Tibial nerve (tissue), 4 donors: ENCODE results near the gene SH3TC1. TPM values are rescaled to one million over a fixed set of nuclear protein-coding genes. Genes with fewer than 3 reads are reported as not detected.

ENCODE experiments used
- DNase-seq, 2 donors: peaks; one replicate each; pipeline ENCODE4 v3.0.0-alpha.2; 2019; ENCODE audit warnings: low spot score in 2 of 2
- H3K27ac ChIP-seq, 4 donors: fragments of 200-600 bp; sonication (generic) in 3 of 4; one replicate each; pipeline ENCODE4 v1.5.1; 2017 to 2019; ENCODE audit warnings: mild to moderate bottlenecking in 1 of 4
- H3K27me3 ChIP-seq, 2 donors: fragments of 200-600 bp; sonication (generic) in 1 of 2; one replicate each; pipeline versions ENCODE4 v1.5.1 to v1.6.0; 2017 to 2019
- H3K36me3 ChIP-seq, 3 donors: fragments of 200-600 bp; sonication (generic); one replicate each; pipeline ENCODE4 v1.5.1; 2018 to 2019
- H3K4me1 ChIP-seq, 4 donors: fragments of 200-600 bp; sonication (generic) in 3 of 4; one replicate each; pipeline ENCODE4 v1.5.1; 2017 to 2019
- H3K4me3 ChIP-seq, 4 donors: fragments of 200-600 bp; sonication (generic) in 3 of 4; one replicate each; pipeline ENCODE4 v1.5.1; 2017 to 2019; ENCODE audit warnings: mild to moderate bottlenecking in 1 of 4, moderate library complexity in 1 of 4
- H3K9me3 ChIP-seq, 4 donors: fragments of 200-600 bp; sonication (generic) in 3 of 4; one replicate each; pipeline ENCODE4 v1.5.1; 2017 to 2019
- CTCF ChIP-seq, 5 experiments: fragments of 200-600 bp in 3 of 5; fragments of 450-650 bp in 2 of 5; sonication (generic) in 3 of 5; IDR thresholded peaks; one replicate each; pipeline ENCODE4 v1.5.1; 2016 to 2019; ENCODE audit warnings: antibody characterized with exemption in 5 of 5, mild to moderate bottlenecking in 3 of 5, moderate library complexity in 2 of 5
- EP300 ChIP-seq, 2 donors: sonication (generic); formaldehyde crosslinking; IDR thresholded peaks; one replicate each; pipeline ENCODE4 v1.6.1; 2017; ENCODE audit warnings: antibody characterized with exemption in 2 of 2, mild to moderate bottlenecking in 1 of 2
- POLR2A ChIP-seq, 2 donors: fragments of 450-650 bp; IDR thresholded peaks; one replicate each; pipeline ENCODE4 v1.6.1; 2017; ENCODE audit warnings: antibody characterized with exemption in 2 of 2, mild to moderate bottlenecking in 2 of 2, moderate library complexity in 2 of 2
- WGBS, 2 donors: methylation state at CpG; one replicate each; pipeline ENCODE4 v1.1.5; 2018; 5-methylcytosine and 5-hydroxymethylcytosine counted together
- total RNA-seq, 4 donors: library from RNA; depleted of rRNA; stranded (reverse); fragments of >200 nt; gene quantifications; one replicate each; pipeline ENCODE4 v1.1.0, GENCODE V29; 2016

SH3TC1 gene
- total RNA-seq, 4 donors from 2014 or later, result 31.6 to 176 (median 69.7) TPM

- Histone ChIP-seq H3K4me1 (peaks cover 0 to 55% (median 4%) of the 10 kb centered on the region in 4 donors), H3K4me3 (peak within 1 kb of the TSS; percentile 25 to 56 (median 34)), H3K27ac (peak within 1 kb of the TSS in 2 of 4 donors; percentile 50 to 70), H3K36me3 (no peaks in the 10 kb centered on the region), H3K27me3 (peaks cover 0 to 20% of the 10 kb centered on the region in 2 donors), H3K9me3 (no peaks in the 10 kb centered on the region)
- 4% methylated on average over 24 to 49 of the region's 111 CpGs for WGBS, 2 donors
- DNase-seq, result peak in 1 of 2 donors; percentile 45
- TF ChIP-seq EP300 (IDR thresholded peaks at IDR 0.05) (no peak), POLR2A (IDR thresholded peaks at IDR 0.05) (peak; percentile 20 to 63)
Observed at GRCh38 chr4:8269535-8270417, 70.7 kb downstream of the SH3TC1 start, which contains the start of gene HTRA3. Gene HTRA3 (plus strand): TSS chr4:8269754. CDS start chr4:8269969, 215 bp downstream.

- H3K4me3 ChIP-seq, result peak overlapping the region; percentile 25 to 56 (median 34)
- H3K4me1 ChIP-seq, result peaks cover 0 to 61% (median 7%) of the 10 kb centered on the region in 4 donors
Observed at GRCh38 chr4:8270418-8270771, 71.3 kb downstream of the SH3TC1 start.

GRCh38 chr4:8270912-8271815, 72.1 kb downstream of the SH3TC1 start:
- peak overlapping the region; percentile 6 to 56 (median 30) for H3K4me3 ChIP-seq
- DNase-seq, result no peak
- peak overlapping the region in 1 of 4 donors; percentile 70 for H3K27ac ChIP-seq
- WGBS, 2 donors, result 78 to 83% methylated on average over 24 to 27 of the region's 27 CpGs
- no peaks in the 10 kb centered on the region for H3K36me3 ChIP-seq
- TF ChIP-seq CTCF (IDR thresholded peaks at IDR 0.05) (no peak), EP300 (IDR thresholded peaks at IDR 0.05) (no peak), POLR2A (IDR thresholded peaks at IDR 0.05) (no peak)
- H3K9me3 ChIP-seq, result no peaks in the 10 kb centered on the region
- H3K27me3 ChIP-seq, result peaks cover 0 to 20% of the 10 kb centered on the region in 2 donors
- peaks cover 0 to 69% (median 8%) of the 10 kb centered on the region in 4 donors for H3K4me1 ChIP-seq

More at GRCh38 chr4:8270418-8270771, 71.3 kb downstream of the SH3TC1 start:
- peaks cover 0 to 20% of the 10 kb centered on the region in 2 donors for H3K27me3 ChIP-seq
- no peak for DNase-seq
- TF ChIP-seq EP300 (IDR thresholded peaks at IDR 0.05) (no peak), CTCF (IDR thresholded peaks at IDR 0.05) (no peak), POLR2A (IDR thresholded peaks at IDR 0.05) (no peak)
- no peaks in the 10 kb centered on the region for H3K36me3 ChIP-seq
- H3K9me3 ChIP-seq, result no peaks in the 10 kb centered on the region
- WGBS, 2 donors, result 44 to 55% methylated on average over 11 of the region's 11 CpGs
- peak overlapping the region in 2 of 4 donors; percentile 50 to 70 for H3K27ac ChIP-seq

- Histone ChIP-seq H3K36me3 (no peaks in the 10 kb centered on the region), H3K27me3 (peaks cover 0 to 20% of the 10 kb centered on the region in 2 donors), H3K27ac (peak overlapping the region in 1 of 4 donors; percentile 50), H3K4me3 (peak overlapping the region in 1 of 4 donors; percentile 4), H3K9me3 (no peaks in the 10 kb centered on the region), H3K4me1 (peaks cover 0 to 73% (median 8%) of the 10 kb centered on the region in 4 donors)
- DNase-seq, result no peak
- TF ChIP-seq CTCF (IDR thresholded peaks at IDR 0.05) (no peak), EP300 (IDR thresholded peaks at IDR 0.05) (no peak), POLR2A (IDR thresholded peaks at IDR 0.05) (no peak)
- 84 to 88% methylated on average over 8 to 10 of the region's 10 CpGs for WGBS, 2 donors
Observed at GRCh38 chr4:8271821-8272220, 72.7 kb downstream of the SH3TC1 start.
